ENCODE results near the gene RFXANK.
"Not testable (repeated sequence)": the region's sequence is repeated elsewhere in the genome, so short reads cannot be mapped to it uniquely, and the experiment has no call there.

The RFXANK gene

GRCh38 chr19:19170053-19170872 lies 21.8 kb upstream of the RFXANK start, which contains the start of gene MEF2B:
TSS of gene MEF2B (minus strand) at chr19:19170263. CDS start at chr19:19150735, 19,528 bp downstream.
- DNase-seq (ENCODE audit: low read depth) = peak; percentile 43

- DNase-seq (ENCODE audit: low read depth) = no peak
Measured at GRCh38 chr19:19170873-19171672, 21.0 kb upstream of the RFXANK start.

- DNase-seq (ENCODE audit: low read depth) = no peak
Measured at GRCh38 chr19:19171821-19172532, 20.1 kb upstream of the RFXANK start.

- DNase-seq (ENCODE audit: low read depth) = not testable (repeated sequence)
Measured at GRCh38 chr19:19173243-19173642, 18.8 kb upstream of the RFXANK start.

GRCh38 chr19:19176950-19177349 lies 15.1 kb upstream of the RFXANK start:
- no peak for DNase-seq (ENCODE audit: low read depth)

- no peak for DNase-seq (ENCODE audit: low read depth)
Measured at GRCh38 chr19:19179548-19180441, 12.3 kb upstream of the RFXANK start.

GRCh38 chr19:19181488-19181998 lies 10.5 kb upstream of the RFXANK start:
- DNase-seq (ENCODE audit: low read depth) = no peak

GRCh38 chr19:19185853-19186740 lies 6.0 kb upstream of the RFXANK start:
- peak; percentile 34 for DNase-seq (ENCODE audit: low read depth)

GRCh38 chr19:19186742-19187141 lies 5.3 kb upstream of the RFXANK start:
- DNase-seq (ENCODE audit: low read depth) = no peak

GRCh38 chr19:19191768-19192077 lies 335 bp upstream of the RFXANK start:
- DNase-seq (ENCODE audit: low read depth) = no peak

- no peak for DNase-seq (ENCODE audit: low read depth)
Measured at GRCh38 chr19:19192910-19193423, 909 bp downstream of the RFXANK start.

GRCh38 chr19:19193926-19194325 lies 1.9 kb downstream of the RFXANK start:
- DNase-seq (ENCODE audit: low read depth) = no peak

- DNase-seq (ENCODE audit: low read depth) = no peak
Measured at GRCh38 chr19:19201697-19202630, 9.9 kb downstream of the RFXANK start.

GRCh38 chr19:19202707-19203011 lies 10.6 kb downstream of the RFXANK start:
- DNase-seq (ENCODE audit: low read depth) = no peak

GRCh38 chr19:19203012-19203856 lies 11.2 kb downstream of the RFXANK start, which contains the start of gene NR2C2AP:
TSS of gene NR2C2AP (minus strand) at chr19:19203414. CDS start at chr19:19203060, 354 bp downstream.
- peak; percentile 81 for DNase-seq (ENCODE audit: low read depth)

- no peak for DNase-seq (ENCODE audit: low read depth)
Measured at GRCh38 chr19:19204181-19204580, 12.1 kb downstream of the RFXANK start.

- DNase-seq (ENCODE audit: low read depth) = no peak
Measured at GRCh38 chr19:19205416-19206410, 13.7 kb downstream of the RFXANK start.
